ENCODE results near the gene FGF2. TPM values are rescaled to one million over a fixed set of nuclear protein-coding genes. Genes with fewer than 3 reads are reported as not detected.

Gene FGF2
- polyA plus RNA-seq, 1 of the 3 experiments (the other 2 are of a cell fraction), result 11.1 TPM

DNA sequence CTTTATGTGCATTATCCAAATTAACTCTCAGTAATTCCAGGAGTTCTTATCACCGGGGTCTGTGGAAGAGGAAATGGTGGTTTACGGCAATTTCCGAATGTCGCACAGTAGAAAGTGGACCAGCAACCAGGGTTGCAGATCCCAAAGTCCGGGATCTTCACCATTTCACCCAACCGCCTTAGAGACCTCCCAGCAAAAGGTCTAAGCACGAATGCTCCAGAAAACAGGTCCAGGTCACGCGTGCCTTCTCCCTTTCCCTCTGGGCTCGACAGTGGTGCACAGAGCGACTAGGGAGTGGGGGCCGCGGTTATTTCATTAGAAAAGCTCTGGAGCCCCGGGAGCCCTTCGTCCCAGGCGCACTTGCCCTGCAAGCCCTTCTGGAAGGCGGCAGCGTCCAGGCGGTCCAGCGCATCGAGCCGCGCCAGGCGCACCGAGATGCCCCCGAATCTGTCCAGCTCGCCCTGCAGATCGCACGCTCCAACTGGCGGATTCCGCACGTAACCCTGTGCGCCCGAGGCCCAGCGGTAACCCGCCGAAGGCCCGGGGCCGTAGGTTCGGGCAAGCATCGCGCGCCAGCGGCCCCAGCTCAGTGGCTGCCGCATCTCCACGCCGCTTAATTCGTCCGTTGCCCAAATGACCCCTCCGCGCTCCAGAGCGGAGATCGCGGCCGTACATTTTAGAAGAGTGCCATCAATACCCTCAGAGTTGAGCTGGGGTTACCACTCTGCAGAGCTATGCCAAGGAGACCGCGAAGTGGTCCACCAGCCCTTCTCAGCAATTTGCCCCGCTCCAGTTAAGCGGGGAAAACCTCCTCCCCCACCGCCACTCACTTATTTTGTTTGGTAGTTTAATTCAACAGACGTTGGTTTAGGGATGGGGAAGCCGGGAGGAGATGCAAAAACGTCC, 95.6 kb downstream of the FGF2 start, which contains the start of gene NUDT6:
Gene NUDT6, minus strand, starts transcription at position 627 of the 906 bp plus-strand sequence. Its CDS starts 25 bp downstream, at position 602.
- CTCF ChIA-PET, result interaction anchor here (0.9 to 4.6 kb wide), 6 partner anchors 8 to 222 kb away, joined by 3 to 43 read pairs (median 5); no protein-coding TSS in a partner anchor
- TF ChIP-seq, protein P1, sequence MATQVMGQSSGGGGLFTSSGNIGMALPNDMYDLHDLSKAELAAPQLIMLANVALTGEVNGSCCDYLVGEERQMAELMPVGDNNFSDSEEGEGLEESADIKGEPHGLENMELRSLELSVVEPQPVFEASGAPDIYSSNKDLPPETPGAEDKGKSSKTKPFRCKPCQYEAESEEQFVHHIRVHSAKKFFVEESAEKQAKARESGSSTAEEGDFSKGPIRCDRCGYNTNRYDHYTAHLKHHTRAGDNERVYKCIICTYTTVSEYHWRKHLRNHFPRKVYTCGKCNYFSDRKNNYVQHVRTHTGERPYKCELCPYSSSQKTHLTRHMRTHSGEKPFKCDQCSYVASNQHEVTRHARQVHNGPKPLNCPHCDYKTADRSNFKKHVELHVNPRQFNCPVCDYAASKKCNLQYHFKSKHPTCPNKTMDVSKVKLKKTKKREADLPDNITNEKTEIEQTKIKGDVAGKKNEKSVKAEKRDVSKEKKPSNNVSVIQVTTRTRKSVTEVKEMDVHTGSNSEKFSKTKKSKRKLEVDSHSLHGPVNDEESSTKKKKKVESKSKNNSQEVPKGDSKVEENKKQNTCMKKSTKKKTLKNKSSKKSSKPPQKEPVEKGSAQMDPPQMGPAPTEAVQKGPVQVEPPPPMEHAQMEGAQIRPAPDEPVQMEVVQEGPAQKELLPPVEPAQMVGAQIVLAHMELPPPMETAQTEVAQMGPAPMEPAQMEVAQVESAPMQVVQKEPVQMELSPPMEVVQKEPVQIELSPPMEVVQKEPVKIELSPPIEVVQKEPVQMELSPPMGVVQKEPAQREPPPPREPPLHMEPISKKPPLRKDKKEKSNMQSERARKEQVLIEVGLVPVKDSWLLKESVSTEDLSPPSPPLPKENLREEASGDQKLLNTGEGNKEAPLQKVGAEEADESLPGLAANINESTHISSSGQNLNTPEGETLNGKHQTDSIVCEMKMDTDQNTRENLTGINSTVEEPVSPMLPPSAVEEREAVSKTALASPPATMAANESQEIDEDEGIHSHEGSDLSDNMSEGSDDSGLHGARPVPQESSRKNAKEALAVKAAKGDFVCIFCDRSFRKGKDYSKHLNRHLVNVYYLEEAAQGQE (IDR thresholded peaks at IDR 0.05; ENCODE audit: low read depth, low read length), result 0 out of 2 replicates have a peak, but pooled peaks have one; percentile 25
- TF ChIP-seq, protein P2, sequence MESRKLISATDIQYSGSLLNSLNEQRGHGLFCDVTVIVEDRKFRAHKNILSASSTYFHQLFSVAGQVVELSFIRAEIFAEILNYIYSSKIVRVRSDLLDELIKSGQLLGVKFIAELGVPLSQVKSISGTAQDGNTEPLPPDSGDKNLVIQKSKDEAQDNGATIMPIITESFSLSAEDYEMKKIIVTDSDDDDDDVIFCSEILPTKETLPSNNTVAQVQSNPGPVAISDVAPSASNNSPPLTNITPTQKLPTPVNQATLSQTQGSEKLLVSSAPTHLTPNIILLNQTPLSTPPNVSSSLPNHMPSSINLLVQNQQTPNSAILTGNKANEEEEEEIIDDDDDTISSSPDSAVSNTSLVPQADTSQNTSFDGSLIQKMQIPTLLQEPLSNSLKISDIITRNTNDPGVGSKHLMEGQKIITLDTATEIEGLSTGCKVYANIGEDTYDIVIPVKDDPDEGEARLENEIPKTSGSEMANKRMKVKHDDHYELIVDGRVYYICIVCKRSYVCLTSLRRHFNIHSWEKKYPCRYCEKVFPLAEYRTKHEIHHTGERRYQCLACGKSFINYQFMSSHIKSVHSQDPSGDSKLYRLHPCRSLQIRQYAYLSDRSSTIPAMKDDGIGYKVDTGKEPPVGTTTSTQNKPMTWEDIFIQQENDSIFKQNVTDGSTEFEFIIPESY (IDR thresholded peaks at IDR 0.05; ENCODE audit: borderline replicate concordance, low read depth), result no peak
- TF ChIP-seq EZH2phosphoT487 (IDR thresholded peaks at IDR 0.05; ENCODE audit: borderline replicate concordance, low read depth), result no peak
- TF ChIP-seq, protein P3, sequence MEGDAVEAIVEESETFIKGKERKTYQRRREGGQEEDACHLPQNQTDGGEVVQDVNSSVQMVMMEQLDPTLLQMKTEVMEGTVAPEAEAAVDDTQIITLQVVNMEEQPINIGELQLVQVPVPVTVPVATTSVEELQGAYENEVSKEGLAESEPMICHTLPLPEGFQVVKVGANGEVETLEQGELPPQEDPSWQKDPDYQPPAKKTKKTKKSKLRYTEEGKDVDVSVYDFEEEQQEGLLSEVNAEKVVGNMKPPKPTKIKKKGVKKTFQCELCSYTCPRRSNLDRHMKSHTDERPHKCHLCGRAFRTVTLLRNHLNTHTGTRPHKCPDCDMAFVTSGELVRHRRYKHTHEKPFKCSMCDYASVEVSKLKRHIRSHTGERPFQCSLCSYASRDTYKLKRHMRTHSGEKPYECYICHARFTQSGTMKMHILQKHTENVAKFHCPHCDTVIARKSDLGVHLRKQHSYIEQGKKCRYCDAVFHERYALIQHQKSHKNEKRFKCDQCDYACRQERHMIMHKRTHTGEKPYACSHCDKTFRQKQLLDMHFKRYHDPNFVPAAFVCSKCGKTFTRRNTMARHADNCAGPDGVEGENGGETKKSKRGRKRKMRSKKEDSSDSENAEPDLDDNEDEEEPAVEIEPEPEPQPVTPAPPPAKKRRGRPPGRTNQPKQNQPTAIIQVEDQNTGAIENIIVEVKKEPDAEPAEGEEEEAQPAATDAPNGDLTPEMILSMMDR (IDR thresholded peaks at IDR 0.05), result no peak
- peak; percentile 29; the same call in 1 of the 2 replicates for TF ChIP-seq MXI1 (IDR thresholded peaks at IDR 0.05; ENCODE audit: low read depth, low read length)
- TF ChIP-seq FOSL2 (IDR thresholded peaks at IDR 0.05; ENCODE audit: borderline replicate concordance, low read depth), result no peak
- no peak; the same call in 1 of the 2 replicates for TF ChIP-seq FOXM1 (IDR thresholded peaks at IDR 0.05; ENCODE audit: low read depth)
- TF ChIP-seq, protein P4, sequence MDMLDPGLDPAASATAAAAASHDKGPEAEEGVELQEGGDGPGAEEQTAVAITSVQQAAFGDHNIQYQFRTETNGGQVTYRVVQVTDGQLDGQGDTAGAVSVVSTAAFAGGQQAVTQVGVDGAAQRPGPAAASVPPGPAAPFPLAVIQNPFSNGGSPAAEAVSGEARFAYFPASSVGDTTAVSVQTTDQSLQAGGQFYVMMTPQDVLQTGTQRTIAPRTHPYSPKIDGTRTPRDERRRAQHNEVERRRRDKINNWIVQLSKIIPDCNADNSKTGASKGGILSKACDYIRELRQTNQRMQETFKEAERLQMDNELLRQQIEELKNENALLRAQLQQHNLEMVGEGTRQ (IDR thresholded peaks at IDR 0.05; ENCODE audit: borderline replicate concordance, low read depth, low read length), result no peak
- peak; percentile 24; the same call in 1 of the 2 replicates for TF ChIP-seq RXRA (IDR thresholded peaks at IDR 0.05; ENCODE audit: borderline replicate concordance, low read depth)
- TF ChIP-seq TAF1 (IDR thresholded peaks at IDR 0.05; ENCODE audit: borderline replicate concordance, low read depth, low read length), result peak; percentile 53; the same call in 1 of the 2 replicates
- TF ChIP-seq, protein P5, sequence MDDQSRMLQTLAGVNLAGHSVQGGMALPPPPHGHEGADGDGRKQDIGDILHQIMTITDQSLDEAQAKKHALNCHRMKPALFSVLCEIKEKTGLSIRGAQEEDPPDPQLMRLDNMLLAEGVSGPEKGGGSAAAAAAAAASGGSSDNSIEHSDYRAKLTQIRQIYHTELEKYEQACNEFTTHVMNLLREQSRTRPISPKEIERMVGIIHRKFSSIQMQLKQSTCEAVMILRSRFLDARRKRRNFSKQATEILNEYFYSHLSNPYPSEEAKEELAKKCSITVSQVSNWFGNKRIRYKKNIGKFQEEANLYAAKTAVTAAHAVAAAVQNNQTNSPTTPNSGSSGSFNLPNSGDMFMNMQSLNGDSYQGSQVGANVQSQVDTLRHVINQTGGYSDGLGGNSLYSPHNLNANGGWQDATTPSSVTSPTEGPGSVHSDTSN (IDR thresholded peaks at IDR 0.05), result no peak
- TF ChIP-seq RAD21 (IDR thresholded peaks at IDR 0.05; ENCODE audit: low read length), result no peak
- TF ChIP-seq, protein P6, sequence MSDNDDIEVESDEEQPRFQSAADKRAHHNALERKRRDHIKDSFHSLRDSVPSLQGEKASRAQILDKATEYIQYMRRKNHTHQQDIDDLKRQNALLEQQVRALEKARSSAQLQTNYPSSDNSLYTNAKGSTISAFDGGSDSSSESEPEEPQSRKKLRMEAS (IDR thresholded peaks at IDR 0.05; ENCODE audit: low read depth), result peak; percentile 34; the same call in 1 of the 2 replicates
- TF ChIP-seq SMC3 (IDR thresholded peaks at IDR 0.05; ENCODE audit: low read depth, low read length), result no peak
- peak; percentile 55 for TF ChIP-seq GABPA (IDR thresholded peaks at IDR 0.05; ENCODE audit: low read depth)
- peak; percentile 36; the same call in 1 of the 2 replicates for TF ChIP-seq SIN3A (IDR thresholded peaks at IDR 0.05; ENCODE audit: borderline replicate concordance, low read depth, low read length)
- TF ChIP-seq FOXJ3 (CRISPR knock-in tag; IDR thresholded peaks at IDR 0.05), result no peak
- TF ChIP-seq, protein P7, sequence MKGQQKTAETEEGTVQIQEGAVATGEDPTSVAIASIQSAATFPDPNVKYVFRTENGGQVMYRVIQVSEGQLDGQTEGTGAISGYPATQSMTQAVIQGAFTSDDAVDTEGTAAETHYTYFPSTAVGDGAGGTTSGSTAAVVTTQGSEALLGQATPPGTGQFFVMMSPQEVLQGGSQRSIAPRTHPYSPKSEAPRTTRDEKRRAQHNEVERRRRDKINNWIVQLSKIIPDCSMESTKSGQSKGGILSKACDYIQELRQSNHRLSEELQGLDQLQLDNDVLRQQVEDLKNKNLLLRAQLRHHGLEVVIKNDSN (IDR thresholded peaks at IDR 0.05; ENCODE audit: borderline replicate concordance, low read depth), result 0 out of 2 replicates have a peak, but pooled peaks have one; percentile 38

More for the DNA sequence above, 95.6 kb downstream of the FGF2 start, which contains the start of gene NUDT6:
- Histone ChIP-seq H3K9me3 (no peaks in the 10 kb centered on the region), H3K4me1 (ENCODE audit: control insufficient read depth in 1 of 2, insufficient read depth in 2 of 2, low read depth in 1 of 2, low read length in 1 of 2) (peaks cover 7% of the 10 kb centered on the region in 2 experiments; a peak in 3 of 4 replicates), H3F3A (replicated peaks; ENCODE audit: insufficient read depth) (peaks cover 16% of the 10 kb centered on the region), H3K4me3 (ENCODE audit: low read depth in 2 of 2, low read length in 1 of 2) (peak within 1 kb of the TSS; percentile 77 to 96), H3K9me2 (no peaks in the 10 kb centered on the region), H3K27me3 (ENCODE audit: insufficient read depth) (no peaks in the 10 kb centered on the region), H3K79me2 (ENCODE audit: insufficient read depth) (peaks cover 68% of the 10 kb centered on the region), H3K4me2 (peak within 1 kb of the TSS; percentile 81), H3K27ac (ENCODE audit: low read depth in 2 of 2, low read length in 1 of 2) (peak within 1 kb of the TSS; percentile 67 to 95), H2AFZ (ENCODE audit: low read depth) (peak within 1 kb of the TSS; percentile 94), H3K36me3 (replicated peaks in 1 of 2; ENCODE audit: control insufficient read depth in 1 of 2, insufficient read depth in 2 of 2, low read length in 1 of 2) (no peaks in the 10 kb centered on the region), H3K9ac (peak within 1 kb of the TSS; percentile 75), H4K20me1 (ENCODE audit: insufficient read depth) (no peaks in the 10 kb centered on the region)
- 2% methylated on average over 30 of the region's 63 CpGs for WGBS (ENCODE audit: low lambda C conversion rate)
- POLR2A ChIA-PET, result interaction anchor here (1.2 to 1.3 kb wide), 2 partner anchors 10 to 190 kb away, joined by 4 to 5 read pairs; partner anchors contain the start of gene BBS12
- DNase-seq, result peak; percentile 79

All from SK-N-SH (cell line).